ENCODE measurements around the gene MAPKAPK2. TPM values are rescaled to one million over a fixed set of nuclear protein-coding genes. Genes with fewer than 3 reads are reported as not detected.
"Not testable (repeated sequence)": the region's sequence is repeated elsewhere in the genome, so short reads cannot be mapped to it uniquely, and the experiment has no call there.

MAPKAPK2 gene
- total RNA-seq, 2 donors from 2014 or later: 27.1 to 67.0 TPM

DNA sequence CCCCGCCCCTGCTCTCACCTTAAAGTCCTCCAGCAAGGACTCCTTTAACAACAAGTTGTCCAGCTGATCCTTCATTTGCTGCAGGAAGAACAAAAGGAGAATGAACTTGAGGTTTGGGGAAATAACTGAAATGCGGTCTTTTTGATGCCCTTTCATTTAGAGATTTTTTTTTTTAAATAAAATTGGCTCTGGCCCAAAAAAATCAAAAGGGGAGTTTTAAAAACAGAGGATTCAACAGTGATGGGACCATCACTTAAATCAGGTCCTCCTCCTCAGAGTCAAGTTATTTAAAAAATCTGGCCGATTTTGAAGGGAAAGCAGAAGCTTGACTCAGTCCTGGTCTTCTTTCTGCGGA is 86.6 kb downstream of the MAPKAPK2 start:
- TF ChIP-seq POLR2A (IDR thresholded peaks at IDR 0.05) (no peak), CTCF (IDR thresholded peaks at IDR 0.05) (no peak), POLR2AphosphoS5 (IDR thresholded peaks at IDR 0.05) (no peak)
- Histone ChIP-seq H3K27ac (no peak overlapping the region), H3K27me3 (replicated peaks; ENCODE audit: insufficient read depth) (no peaks in the 10 kb centered on the region), H3K36me3 (no peaks in the 10 kb centered on the region), H3K4me3 (no peak overlapping the region), H3K4me1 (replicated peaks) (no peaks in the 10 kb centered on the region), H3K9me3 (no peaks in the 10 kb centered on the region)
- 66% methylated on average over 4 of the region's 4 CpGs for WGBS
- DNase-seq (ENCODE audit: low spot score): no peak
- intact Hi-C loops (cut with DNase I): no loop called here

GRCh38 chr1:206772243-206772937 is 87.7 kb downstream of the MAPKAPK2 start, which contains the start of gene IL10:
Gene IL10 (minus strand): TSS chr1:206772494. CDS start chr1:206772435, 59 bp downstream.
- TF ChIP-seq POLR2AphosphoS5 (IDR thresholded peaks at IDR 0.05) (no peak), CTCF (IDR thresholded peaks at IDR 0.05) (no peak), POLR2A (IDR thresholded peaks at IDR 0.05) (no peak)
- WGBS: 89% methylated on average over 8 of the region's 8 CpGs
- intact Hi-C loops (cut with DNase I): no loop called here
- Histone ChIP-seq H3K4me3 (no peak within 1 kb of the TSS), H3K4me1 (replicated peaks) (no peaks in the 10 kb centered on the region), H3K9me3 (no peaks in the 10 kb centered on the region), H3K27ac (no peak within 1 kb of the TSS), H3K27me3 (replicated peaks; ENCODE audit: insufficient read depth) (no peaks in the 10 kb centered on the region), H3K36me3 (no peaks in the 10 kb centered on the region)
- no peak for DNase-seq (ENCODE audit: low spot score)

DNA sequence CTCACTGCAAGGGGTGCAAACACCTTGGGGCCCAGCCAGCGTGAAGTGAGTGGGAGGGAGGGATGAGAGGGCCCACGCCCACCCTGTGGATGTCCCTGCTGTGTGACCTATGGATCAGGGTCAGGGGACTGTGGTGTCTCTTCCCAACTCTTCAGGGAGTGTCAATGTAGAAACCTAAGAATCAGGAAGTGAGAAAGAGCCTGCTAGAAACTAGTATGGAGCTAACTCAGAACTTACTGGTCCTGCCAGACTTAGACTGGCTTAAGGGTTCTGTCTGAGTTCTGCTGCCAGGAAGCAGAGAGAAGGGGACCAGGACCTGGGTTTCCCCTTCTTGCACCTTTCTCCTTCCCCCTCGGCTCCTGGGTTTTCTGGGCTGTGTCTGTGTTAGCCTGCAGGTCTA is 89.4 kb downstream of the MAPKAPK2 start:
- WGBS: 82% methylated on average over 3 of the region's 3 CpGs
- H3K4me1 ChIP-seq (replicated peaks): no peaks in the 10 kb centered on the region
- H3K9me3 ChIP-seq: no peaks in the 10 kb centered on the region
- TF ChIP-seq CTCF (IDR thresholded peaks at IDR 0.05): no peak
- TF ChIP-seq POLR2A (IDR thresholded peaks at IDR 0.05): no peak
- TF ChIP-seq POLR2AphosphoS5 (IDR thresholded peaks at IDR 0.05): no peak
- H3K36me3 ChIP-seq: no peaks in the 10 kb centered on the region
- no peak overlapping the region for H3K4me3 ChIP-seq
- H3K27me3 ChIP-seq (replicated peaks; ENCODE audit: insufficient read depth): no peaks in the 10 kb centered on the region
- intact Hi-C loops (cut with DNase I): no loop called here
- H3K27ac ChIP-seq: no peak overlapping the region
- no peak for DNase-seq (ENCODE audit: low spot score)

GRCh38 chr1:206776229-206776628 is 91.5 kb downstream of the MAPKAPK2 start:
- Histone ChIP-seq H3K9me3 (no peaks in the 10 kb centered on the region), H3K4me3 (no peak overlapping the region), H3K27ac (no peak overlapping the region), H3K36me3 (no peaks in the 10 kb centered on the region), H3K4me1 (replicated peaks) (no peaks in the 10 kb centered on the region), H3K27me3 (replicated peaks; ENCODE audit: insufficient read depth) (no peaks in the 10 kb centered on the region)
- intact Hi-C loops (cut with DNase I): no loop called here
- TF ChIP-seq POLR2A (IDR thresholded peaks at IDR 0.05) (no peak), POLR2AphosphoS5 (IDR thresholded peaks at IDR 0.05) (peak; percentile 52), CTCF (IDR thresholded peaks at IDR 0.05) (no peak)
- peak; percentile 79 for DNase-seq (ENCODE audit: low spot score)
- 32% methylated on average over 4 of the region's 4 CpGs for WGBS

DNA sequence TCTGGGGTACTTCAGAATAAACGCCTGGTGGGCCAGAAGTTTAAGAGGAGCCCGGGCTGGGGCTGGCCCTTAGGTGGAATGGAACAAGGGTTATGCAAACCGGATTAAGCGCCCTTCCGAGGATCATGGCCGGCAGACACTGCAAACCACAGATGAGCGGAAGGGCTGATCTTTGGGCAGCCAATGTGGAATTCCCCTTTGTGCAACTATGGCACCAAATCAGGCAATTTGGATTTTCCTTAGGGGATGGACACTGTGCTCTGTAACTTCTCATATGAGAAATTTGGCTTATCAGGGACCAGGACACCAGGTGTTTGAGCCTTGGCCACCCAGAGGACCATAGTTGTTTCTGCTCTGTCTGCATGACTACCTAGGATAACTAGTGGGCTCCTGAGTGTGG is 93.3 kb downstream of the MAPKAPK2 start:
- DNase-seq (ENCODE audit: low spot score): no peak
- no peaks in the 10 kb centered on the region for H3K36me3 ChIP-seq
- no peaks in the 10 kb centered on the region for H3K4me1 ChIP-seq (replicated peaks)
- WGBS: 86% methylated on average over 7 of the region's 7 CpGs
- no peak overlapping the region for H3K4me3 ChIP-seq
- no peak for TF ChIP-seq POLR2A (IDR thresholded peaks at IDR 0.05)
- no peak for TF ChIP-seq POLR2AphosphoS5 (IDR thresholded peaks at IDR 0.05)
- no peak for TF ChIP-seq CTCF (IDR thresholded peaks at IDR 0.05)
- no peaks in the 10 kb centered on the region for H3K27me3 ChIP-seq (replicated peaks; ENCODE audit: insufficient read depth)
- intact Hi-C loops (cut with DNase I): no loop called here
- no peaks in the 10 kb centered on the region for H3K9me3 ChIP-seq
- no peak overlapping the region for H3K27ac ChIP-seq

DNA sequence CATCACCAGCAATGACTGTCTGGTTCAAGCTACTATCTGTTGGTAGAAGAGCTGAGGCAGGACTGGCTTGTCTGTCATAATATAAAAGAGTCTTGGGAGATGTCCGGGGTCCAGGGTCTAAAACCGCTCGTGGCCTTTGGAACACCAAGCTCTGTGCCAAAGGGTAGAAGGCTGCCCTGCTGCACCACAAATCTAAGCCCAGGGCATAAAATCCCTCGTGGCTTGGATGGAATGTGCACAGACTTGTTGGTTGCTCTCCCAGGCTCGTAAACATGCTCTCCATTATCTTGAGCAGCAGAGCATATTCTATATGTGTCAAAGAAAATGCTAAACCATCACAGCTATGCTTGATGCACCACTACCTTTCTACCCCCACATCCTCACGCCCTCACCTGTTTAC is 94.2 kb downstream of the MAPKAPK2 start:
- H3K27ac ChIP-seq; H3K27me3 ChIP-seq (replicated peaks; ENCODE audit: insufficient read depth); H3K4me3 ChIP-seq; DNase-seq (ENCODE audit: low spot score); H3K4me1 ChIP-seq (replicated peaks); H3K9me3 ChIP-seq; intact Hi-C loops (cut with DNase I); H3K36me3 ChIP-seq: not testable (repeated sequence)
- WGBS: 36% methylated on average over 6 of the region's 6 CpGs
